ENCODE results near the gene PIBF1.

DNA sequence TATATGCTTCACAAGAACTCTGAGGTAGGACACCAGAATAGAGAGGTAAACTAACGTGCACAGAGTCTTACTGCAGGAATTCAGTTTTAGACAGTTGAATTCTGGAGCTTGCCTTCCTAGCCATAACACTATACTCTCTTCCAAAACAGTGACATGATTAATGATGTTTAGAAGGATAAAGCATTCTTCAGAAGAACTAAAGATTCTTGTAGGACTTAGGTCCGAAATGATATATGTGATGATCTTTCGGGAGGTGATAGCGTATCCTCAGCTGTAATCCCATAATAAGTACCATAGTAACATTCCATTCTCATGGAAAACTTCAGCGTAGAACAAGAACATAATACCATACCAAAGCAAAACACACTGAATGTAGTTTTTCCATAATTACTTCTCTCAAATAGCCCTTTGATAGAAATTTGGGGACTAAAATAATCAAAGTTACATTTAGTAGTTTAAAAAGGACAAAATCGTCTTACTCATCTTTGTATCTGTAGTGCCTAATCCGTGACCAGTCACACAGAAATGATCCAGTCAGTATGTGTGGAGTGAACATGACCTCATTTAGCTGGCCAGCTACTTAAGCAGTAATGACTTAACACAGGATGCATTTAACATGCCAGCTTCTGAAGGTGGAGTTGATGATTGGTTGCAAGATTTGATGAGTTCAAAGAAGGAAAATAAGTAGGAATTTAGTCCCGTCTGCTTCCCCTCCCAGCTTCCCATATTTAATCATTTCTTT is 38.4 kb downstream of the PIBF1 start:
- TF ChIP-seq, protein P1, sequence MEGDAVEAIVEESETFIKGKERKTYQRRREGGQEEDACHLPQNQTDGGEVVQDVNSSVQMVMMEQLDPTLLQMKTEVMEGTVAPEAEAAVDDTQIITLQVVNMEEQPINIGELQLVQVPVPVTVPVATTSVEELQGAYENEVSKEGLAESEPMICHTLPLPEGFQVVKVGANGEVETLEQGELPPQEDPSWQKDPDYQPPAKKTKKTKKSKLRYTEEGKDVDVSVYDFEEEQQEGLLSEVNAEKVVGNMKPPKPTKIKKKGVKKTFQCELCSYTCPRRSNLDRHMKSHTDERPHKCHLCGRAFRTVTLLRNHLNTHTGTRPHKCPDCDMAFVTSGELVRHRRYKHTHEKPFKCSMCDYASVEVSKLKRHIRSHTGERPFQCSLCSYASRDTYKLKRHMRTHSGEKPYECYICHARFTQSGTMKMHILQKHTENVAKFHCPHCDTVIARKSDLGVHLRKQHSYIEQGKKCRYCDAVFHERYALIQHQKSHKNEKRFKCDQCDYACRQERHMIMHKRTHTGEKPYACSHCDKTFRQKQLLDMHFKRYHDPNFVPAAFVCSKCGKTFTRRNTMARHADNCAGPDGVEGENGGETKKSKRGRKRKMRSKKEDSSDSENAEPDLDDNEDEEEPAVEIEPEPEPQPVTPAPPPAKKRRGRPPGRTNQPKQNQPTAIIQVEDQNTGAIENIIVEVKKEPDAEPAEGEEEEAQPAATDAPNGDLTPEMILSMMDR (IDR thresholded peaks at IDR 0.05): no peak
- TF ChIP-seq POLR2A (IDR thresholded peaks at IDR 0.05) (no peak), POLR2AphosphoS5 (IDR thresholded peaks at IDR 0.05) (no peak)
